ENCODE measurements around the gene KIRREL3. TPM values are rescaled to one million over a fixed set of nuclear protein-coding genes. Genes with fewer than 3 reads are reported as not detected.

KIRREL3 gene
- total and polyA plus RNA-seq, 2 of the 4 experiments (the other 2 are of a cell fraction): 10.9 to 15.9 TPM

DNA sequence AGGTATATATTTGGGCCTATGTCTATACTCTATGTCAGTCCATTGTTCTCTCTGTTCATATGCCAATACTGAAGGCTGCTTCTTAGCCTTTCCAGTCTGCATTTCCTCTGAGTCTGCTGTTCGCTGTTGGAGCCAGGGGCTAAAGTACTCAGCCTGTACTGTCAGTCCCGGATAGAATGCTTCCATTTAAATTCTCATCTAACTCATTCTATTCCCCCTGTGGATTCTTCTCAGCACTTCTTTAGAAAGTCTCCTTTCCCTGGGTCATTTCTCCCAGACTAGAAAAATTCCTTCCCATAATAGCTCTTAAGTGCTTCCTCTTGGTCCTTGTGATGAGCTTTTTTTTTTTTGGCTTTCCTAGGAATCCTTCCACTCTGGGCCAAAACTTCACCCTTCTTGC, 293.1 kb downstream of the KIRREL3 start:
- ATAC-seq (ENCODE audit: low read depth) (no peak), DNase-seq (no peak)
- H2BK5ac ChIP-seq (ENCODE audit: low read depth, low read length, poor library complexity, severe bottlenecking): no peak overlapping the region
- BruUV-seq (replicated peaks): no TSS peak
- H2BK20ac ChIP-seq (ENCODE audit: low read depth, low read length): no peak overlapping the region
- no peak overlapping the region for H2BK15ac ChIP-seq (ENCODE audit: low read depth, low read length)
- peaks cover 10% of the 10 kb centered on the region for H3K9me1 ChIP-seq (ENCODE audit: insufficient read depth, low read length)
- peaks cover 3 to 7% of the 10 kb centered on the region in 2 experiments; a peak in 2 of 4 replicates for H3K79me1 ChIP-seq (ENCODE audit: low read depth in 1 of 2, low read length in 2 of 2)
- H3K18ac ChIP-seq (ENCODE audit: low read depth, low read length): no peak overlapping the region
- H3K27ac ChIP-seq (ENCODE audit: insufficient read depth, low read length): no peak overlapping the region
- H2AK9ac ChIP-seq (replicated peaks; ENCODE audit: low read depth, low read length, poor library complexity): no peak overlapping the region
- dilution Hi-C loops (cut with HindIII; ENCODE audit: low sequenced_read_pairs, unreplicated experiment) (no loop called here), intact Hi-C loops (cut with micrococcal nuclease) (no loop called here), in situ Hi-C loops (cut with MboI; ENCODE audit: low sequenced_read_pairs) (loop anchor here (25.0 kb wide), 2 partner anchors 395 to 630 kb away; partner anchors contain the start of gene DCPS)
- H3K36me3 ChIP-seq (ENCODE audit: control insufficient read depth, insufficient read depth, low read length): no peaks in the 10 kb centered on the region
- no peak overlapping the region for H3K14ac ChIP-seq (replicated peaks; ENCODE audit: low read depth, low read length)
- no peaks in the 10 kb centered on the region for H3K9me3 ChIP-seq (ENCODE audit: control insufficient read depth, insufficient read depth, low read length)
- no peak overlapping the region for H3K23ac ChIP-seq (ENCODE audit: low read depth, low read length)
- H2AK5ac ChIP-seq (ENCODE audit: low read depth, low read length): no peak overlapping the region
- no peak overlapping the region for H2BK120ac ChIP-seq (ENCODE audit: low read depth, low read length)
- WGBS, 2 experiments (ENCODE audit: extremely low coverage in 2 of 2, insufficient read length in 1 of 2): no CpG with 5 or more reads among the region's 2 CpGs
- no peak overlapping the region for H2AFZ ChIP-seq (replicated peaks; ENCODE audit: low read length, poor library complexity)
- POLR2A ChIA-PET (ENCODE audit: unreplicated experiment): interaction anchor here (0.6 kb wide), 1 partner anchor 355 kb away, joined by 3 read pairs; no protein-coding TSS in a partner anchor
- H3K4me1 ChIP-seq (ENCODE audit: control insufficient read depth, insufficient read depth, low read length): peaks cover 9% of the 10 kb centered on the region
- H4K5ac ChIP-seq (ENCODE audit: low read depth, low read length): no peak overlapping the region
- no peak overlapping the region for H4K8ac ChIP-seq (ENCODE audit: low read depth in 2 of 2, low read length in 2 of 2)
- no peak overlapping the region for H3K56ac ChIP-seq (ENCODE audit: extremely low read depth, insufficient read depth, low read length)
- no peaks in the 10 kb centered on the region for H3K27me3 ChIP-seq (ENCODE audit: control insufficient read depth, insufficient read depth, low read length)
- H3K9ac ChIP-seq (ENCODE audit: low read depth, low read length): no peak overlapping the region
- H3K4me3 ChIP-seq (ENCODE audit: insufficient read depth, low read depth, low read length): no peak overlapping the region
- H4K20me1 ChIP-seq (ENCODE audit: insufficient read depth, low read length): no peaks in the 10 kb centered on the region; the same call in 1 of the 2 replicates
- TF ChIP-seq RFX5 (IDR thresholded peaks at IDR 0.05; ENCODE audit: low read depth, low read length): no peak
- no peak for TF ChIP-seq FOS (IDR thresholded peaks at IDR 0.05; ENCODE audit: low read depth, low read length)
- no peak for TF ChIP-seq NFE2L2 (IDR thresholded peaks at IDR 0.05; ENCODE audit: low read depth, low read length)
- no peak overlapping the region for H3K4me2 ChIP-seq (ENCODE audit: low read depth, low read length)
- no peak overlapping the region for H4K91ac ChIP-seq (ENCODE audit: insufficient read depth, low read depth, low read length)
- CTCF ChIA-PET: interaction anchor here (0.6 kb wide), 1 partner anchor 99 kb away, joined by 5 read pairs; no protein-coding TSS in a partner anchor
- no peak overlapping the region for H3K4ac ChIP-seq (ENCODE audit: low read depth, low read length)

All from IMR-90 (cell line).